Left lung (tissue), 10 donors: Measurements from ENCODE around the gene THAP8. TPM values are rescaled to one million over a fixed set of nuclear protein-coding genes. Genes with fewer than 3 reads are reported as not detected.
A peak's percentile ranks its signal among the peaks of the same experiment; 100 is the strongest.

Experiments used
- ATAC-seq: fragments of 200-7000 bp; cut with Tn5 transposase; one replicate; pipeline ENCODE4 v1.9.1; 2020; ENCODE audit warnings: moderate library complexity
- DNase-seq, 4 donors: peaks; one replicate each; pipeline ENCODE4 v3.0.0-alpha.2; 2013 to 2020
- H3K27ac ChIP-seq, 2 donors: fragments of 200-600 bp; sonication (generic) in 1 of 2; one replicate each; pipeline versions ENCODE4 v1.5.0 to v1.8.0; 2020 to 2021
- H3K27me3 ChIP-seq, 2 donors: fragments of 200-600 bp; sonication (generic) in 1 of 2; one replicate each; pipeline versions ENCODE4 v1.5.0 to v1.8.0; 2020 to 2021
- H3K36me3 ChIP-seq, 2 donors: fragments of 200-600 bp; sonication (generic) in 1 of 2; one replicate each; pipeline versions ENCODE4 v1.5.0 to v1.8.0; 2020 to 2021
- H3K4me1 ChIP-seq, 2 donors: fragments of 200-600 bp; one replicate each; pipeline ENCODE4 v1.8.0; 2021
- H3K4me3 ChIP-seq, 2 donors: fragments of 200-600 bp; sonication (generic) in 1 of 2; one replicate each; pipeline versions ENCODE4 v1.5.0 to v1.8.0; 2020 to 2021; ENCODE audit warnings: mild to moderate bottlenecking in 1 of 2
- H3K9me3 ChIP-seq, 2 donors: fragments of 200-600 bp; sonication (generic) in 1 of 2; one replicate each; pipeline versions ENCODE4 v1.5.0 to v1.8.0; 2020 to 2021
- CTCF ChIP-seq, 2 donors: fragments of 200-600 bp; sonication (generic) in 1 of 2; IDR thresholded peaks; one replicate each; pipeline versions ENCODE4 v1.5.0 to v1.8.0; 2021; ENCODE audit warnings: antibody characterized with exemption in 2 of 2
- intact Hi-C, 2 donors: fragments of 100-400 bp; cut with DNase I; formaldehyde crosslinking; loops; one replicate each; pipeline versions ENCODE4 v1.11.2 to v1.14.2; 2022
- polyA plus RNA-seq, 6 donors: library from polyadenylated mRNA; unstranded; fragments of 120-200 nt; gene quantifications; one replicate each; pipeline ENCODE4 v1.2.1, GENCODE V29; 2013; ENCODE audit not compliant: insufficient read length in 6 of 6
- total RNA-seq, 2 donors: library from RNA; stranded (reverse); fragmentation: NEBNext Ultra II Directional; extraction: Animal tissue kit (Norgen Biotek cat#: 25700); gene quantifications; one replicate each; pipeline ENCODE4 v1.2.1, GENCODE V29; 2021
- donor health status: DM: no; HTN: yes; CAD: no.
- donor health status: DM: no; HTN: no; CAD: no.

The THAP8 gene
- total and polyA plus RNA-seq, 8 donors = 5.7 to 8.4 (median 7.1) TPM

- DNase-seq (no peak), ATAC-seq (no peak)
- H3K36me3 ChIP-seq = peaks cover 0 to 8% of the 10 kb centered on the region in 2 donors
- no peak overlapping the region for H3K27ac ChIP-seq
- no peaks in the 10 kb centered on the region for H3K9me3 ChIP-seq
- no peaks in the 10 kb centered on the region for H3K27me3 ChIP-seq
- peaks cover 5 to 11% of the 10 kb centered on the region in 2 donors for H3K4me1 ChIP-seq
- H3K4me3 ChIP-seq = no peak overlapping the region
- intact Hi-C loops = no loop called here
- TF ChIP-seq CTCF (IDR thresholded peaks at IDR 0.05) = no peak
Observed at GRCh38 chr19:36058481-36059179, 4.5 kb upstream of the THAP8 start.

GRCh38 chr19:36054733-36055686 lies 925 bp upstream of the THAP8 start, which contains the start of gene WDR62:
Gene WDR62 (plus strand): TSS chr19:36054897. CDS start chr19:36054972, 75 bp downstream.
- peak in 3 of 4 donors; percentile 94 to 95 (median 94) for DNase-seq

GRCh38 chr19:36051637-36052036 lies 2.4 kb downstream of the THAP8 start:
- Histone ChIP-seq H3K27me3 (no peaks in the 10 kb centered on the region), H3K4me1 (peaks cover 5 to 27% of the 10 kb centered on the region in 2 donors), H3K27ac (no peak overlapping the region), H3K4me3 (no peak overlapping the region), H3K36me3 (no peaks in the 10 kb centered on the region), H3K9me3 (no peaks in the 10 kb centered on the region)
- intact Hi-C loops = no loop called here
- no peak for ATAC-seq
- no peak for DNase-seq
- TF ChIP-seq CTCF (IDR thresholded peaks at IDR 0.05) = no peak

More at GRCh38 chr19:36054733-36055686, 925 bp upstream of the THAP8 start, which contains the start of gene WDR62:
- ATAC-seq = peak; percentile 89
- Histone ChIP-seq H3K9me3 (no peaks in the 10 kb centered on the region), H3K27ac (peak within 1 kb of the TSS; percentile 97), H3K27me3 (no peaks in the 10 kb centered on the region), H3K4me1 (peaks cover 5 to 27% of the 10 kb centered on the region in 2 donors), H3K4me3 (peak within 1 kb of the TSS; percentile 66 to 75), H3K36me3 (peaks cover 0 to 2% of the 10 kb centered on the region in 2 donors)
- intact Hi-C loops = no loop called here
- TF ChIP-seq CTCF (IDR thresholded peaks at IDR 0.05) = no peak

GRCh38 chr19:36051236-36051635 lies 2.8 kb downstream of the THAP8 start:
- no peaks in the 10 kb centered on the region for H3K9me3 ChIP-seq
- no peak for DNase-seq
- no peak for ATAC-seq
- no peak overlapping the region for H3K4me3 ChIP-seq
- H3K4me1 ChIP-seq = peaks cover 5 to 27% of the 10 kb centered on the region in 2 donors
- no peaks in the 10 kb centered on the region for H3K27me3 ChIP-seq
- no peaks in the 10 kb centered on the region for H3K36me3 ChIP-seq
- no peak overlapping the region for H3K27ac ChIP-seq
- intact Hi-C loops = no loop called here
- TF ChIP-seq CTCF (IDR thresholded peaks at IDR 0.05) = no peak
